ENCODE data around the gene SOBP.
"Not testable (repeated sequence)": the region's sequence is repeated elsewhere in the genome, so short reads cannot be mapped to it uniquely, and the experiment has no call there.

SOBP gene

GRCh38 chr6:107458672-107459282 is 31.1 kb upstream of the SOBP start:
- no peaks in the 10 kb centered on the region for H3K36me3 ChIP-seq (ENCODE audit: control insufficient read depth, insufficient read depth, low read length)
- H3K4me3 ChIP-seq (ENCODE audit: insufficient read depth, low read depth, low read length): peak overlapping the region; percentile 85
- H3K27ac ChIP-seq (ENCODE audit: insufficient read depth, low read depth, low read length, poor library complexity, severe bottlenecking): peak overlapping the region; percentile 72
- 3 to 5% methylated on average over 29 of the region's 29 CpGs for WGBS, 2 experiments
- H3K4me1 ChIP-seq (ENCODE audit: control insufficient read depth, insufficient read depth, low read length): no peaks in the 10 kb centered on the region
- peaks cover 11% of the 10 kb centered on the region for H3K27me3 ChIP-seq (ENCODE audit: control insufficient read depth, insufficient read depth, low read length, poor library complexity, severe bottlenecking)
- no peaks in the 10 kb centered on the region for H3K9me3 ChIP-seq (ENCODE audit: control insufficient read depth, low read length)

DNA sequence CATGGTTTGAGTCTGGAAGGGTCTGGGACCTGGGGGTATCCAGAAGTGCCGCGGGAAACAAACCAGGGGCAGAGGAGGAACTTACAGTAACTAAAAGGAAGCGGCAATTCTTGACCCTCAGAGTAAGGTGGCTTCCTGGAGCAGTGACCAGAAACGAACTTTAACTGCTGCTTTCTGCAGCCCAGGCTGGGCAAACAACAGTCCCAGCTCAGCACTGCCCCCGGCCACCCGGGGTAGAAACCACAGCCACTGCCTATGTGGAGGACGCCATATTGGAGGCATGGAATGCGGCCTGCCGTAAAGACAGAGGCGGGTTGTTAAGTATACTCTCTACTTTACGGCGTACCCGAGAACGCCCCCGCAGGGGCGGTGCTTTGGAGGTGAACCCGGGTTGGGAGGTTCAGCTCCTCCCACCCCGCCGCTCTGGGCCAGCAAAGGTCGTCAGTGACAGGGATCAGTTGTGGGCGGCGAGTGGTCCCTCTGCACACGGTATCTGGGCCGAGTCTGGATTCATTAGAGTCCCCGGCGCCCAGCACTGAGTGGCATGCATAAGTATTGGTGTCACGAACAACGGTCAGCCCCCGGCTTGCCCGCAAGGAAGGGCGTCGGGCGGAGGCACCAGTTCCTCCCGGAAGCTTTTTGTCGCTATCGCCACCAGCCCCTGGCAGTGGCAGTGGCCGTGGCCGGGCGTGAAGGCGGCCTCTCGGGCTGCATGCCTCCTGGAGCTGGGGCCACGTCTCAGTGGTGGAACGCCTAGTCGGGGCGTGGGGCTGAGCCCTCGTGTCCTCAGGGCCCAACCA is 30.4 kb upstream of the SOBP start, which contains the start of gene PDSS2:
PDSS2 (minus strand) TSS at position 282 of the 800 bp plus-strand sequence; CDS start at position 3, 279 bp downstream.
- peak within 1 kb of the TSS; percentile 85 for H3K4me3 ChIP-seq (ENCODE audit: insufficient read depth, low read depth, low read length)
- H3K27ac ChIP-seq (ENCODE audit: insufficient read depth, low read depth, low read length, poor library complexity, severe bottlenecking): peak within 1 kb of the TSS; percentile 72
- H3K27me3 ChIP-seq (ENCODE audit: control insufficient read depth, insufficient read depth, low read length, poor library complexity, severe bottlenecking): peaks cover 11% of the 10 kb centered on the region
- H3K36me3 ChIP-seq (ENCODE audit: control insufficient read depth, insufficient read depth, low read length): no peaks in the 10 kb centered on the region
- H3K9me3 ChIP-seq (ENCODE audit: control insufficient read depth, low read length): no peaks in the 10 kb centered on the region
- H3K4me1 ChIP-seq (ENCODE audit: control insufficient read depth, insufficient read depth, low read length): no peaks in the 10 kb centered on the region
- 1 to 2% methylated on average over 46 of the region's 46 CpGs for WGBS, 2 experiments

GRCh38 chr6:107460083-107460631 is 29.8 kb upstream of the SOBP start:
- no peaks in the 10 kb centered on the region for H3K4me1 ChIP-seq (ENCODE audit: control insufficient read depth, insufficient read depth, low read length)
- peak overlapping the region; percentile 85 for H3K4me3 ChIP-seq (ENCODE audit: insufficient read depth, low read depth, low read length)
- H3K27ac ChIP-seq (ENCODE audit: insufficient read depth, low read depth, low read length, poor library complexity, severe bottlenecking): no peak overlapping the region
- H3K9me3 ChIP-seq (ENCODE audit: control insufficient read depth, low read length): no peaks in the 10 kb centered on the region
- no peaks in the 10 kb centered on the region for H3K36me3 ChIP-seq (ENCODE audit: control insufficient read depth, insufficient read depth, low read length)
- H3K27me3 ChIP-seq (ENCODE audit: control insufficient read depth, insufficient read depth, low read length, poor library complexity, severe bottlenecking): peaks cover 11% of the 10 kb centered on the region
- WGBS, 2 experiments: 43 to 45% methylated on average over 22 of the region's 22 CpGs

- H3K4me3 ChIP-seq (ENCODE audit: insufficient read depth, low read depth, low read length): no peak overlapping the region
- H3K4me1 ChIP-seq (ENCODE audit: control insufficient read depth, insufficient read depth, low read length): no peaks in the 10 kb centered on the region
- no peak overlapping the region for H3K27ac ChIP-seq (ENCODE audit: insufficient read depth, low read depth, low read length, poor library complexity, severe bottlenecking)
- WGBS, 2 experiments: no CpG with 5 or more reads among the region's 1 CpG
- H3K27me3 ChIP-seq (ENCODE audit: control insufficient read depth, insufficient read depth, low read length, poor library complexity, severe bottlenecking): no peaks in the 10 kb centered on the region
- no peaks in the 10 kb centered on the region for H3K9me3 ChIP-seq (ENCODE audit: control insufficient read depth, low read length)
- H3K36me3 ChIP-seq (ENCODE audit: control insufficient read depth, insufficient read depth, low read length): no peaks in the 10 kb centered on the region
Measured at GRCh38 chr6:107466062-107466461, 23.9 kb upstream of the SOBP start.

- H3K9me3 ChIP-seq (ENCODE audit: control insufficient read depth, low read length): no peaks in the 10 kb centered on the region
- WGBS, 2 experiments: 94 to 95% methylated on average over 1 of the region's 1 CpG
- H3K4me1 ChIP-seq (ENCODE audit: control insufficient read depth, insufficient read depth, low read length): no peaks in the 10 kb centered on the region
- H3K27ac ChIP-seq (ENCODE audit: insufficient read depth, low read depth, low read length, poor library complexity, severe bottlenecking): no peak overlapping the region
- H3K27me3 ChIP-seq (ENCODE audit: control insufficient read depth, insufficient read depth, low read length, poor library complexity, severe bottlenecking): no peaks in the 10 kb centered on the region
- H3K4me3 ChIP-seq (ENCODE audit: insufficient read depth, low read depth, low read length): no peak overlapping the region
- H3K36me3 ChIP-seq (ENCODE audit: control insufficient read depth, insufficient read depth, low read length): no peaks in the 10 kb centered on the region
Measured at GRCh38 chr6:107470364-107470763, 19.6 kb upstream of the SOBP start.

DNA sequence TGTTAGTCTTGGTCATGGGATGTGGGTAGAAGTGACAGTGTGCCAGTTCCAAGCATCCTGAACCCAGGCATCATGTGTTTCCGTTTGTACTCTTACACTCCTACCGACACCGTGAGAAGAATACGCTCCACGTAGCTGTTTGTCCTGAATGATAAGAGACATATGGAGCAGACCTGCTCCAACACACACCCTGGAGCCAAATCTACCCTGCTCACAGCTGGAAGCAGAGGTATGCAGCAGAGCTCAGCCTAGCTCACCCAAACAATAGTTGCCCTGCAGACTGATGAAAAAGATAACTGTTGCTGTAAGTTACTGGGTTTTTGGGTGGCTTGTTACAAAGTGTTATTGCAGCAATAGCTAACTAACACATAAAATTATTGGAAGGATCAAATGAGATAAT is 16.3 kb upstream of the SOBP start:
- H3K9me3 ChIP-seq (ENCODE audit: control insufficient read depth, low read length): no peaks in the 10 kb centered on the region
- H3K36me3 ChIP-seq (ENCODE audit: control insufficient read depth, insufficient read depth, low read length): no peaks in the 10 kb centered on the region
- H3K4me1 ChIP-seq (ENCODE audit: control insufficient read depth, insufficient read depth, low read length): no peaks in the 10 kb centered on the region
- WGBS, 2 experiments: 57 to 66% methylated on average over 5 of the region's 5 CpGs
- H3K27me3 ChIP-seq (ENCODE audit: control insufficient read depth, insufficient read depth, low read length, poor library complexity, severe bottlenecking): no peaks in the 10 kb centered on the region
- H3K4me3 ChIP-seq (ENCODE audit: insufficient read depth, low read depth, low read length): no peak overlapping the region
- no peak overlapping the region for H3K27ac ChIP-seq (ENCODE audit: insufficient read depth, low read depth, low read length, poor library complexity, severe bottlenecking)

- H3K4me1 ChIP-seq (ENCODE audit: control insufficient read depth, insufficient read depth, low read length); H3K27me3 ChIP-seq (ENCODE audit: control insufficient read depth, insufficient read depth, low read length, poor library complexity, severe bottlenecking); H3K36me3 ChIP-seq (ENCODE audit: control insufficient read depth, insufficient read depth, low read length); H3K9me3 ChIP-seq (ENCODE audit: control insufficient read depth, low read length); H3K4me3 ChIP-seq (ENCODE audit: insufficient read depth, low read depth, low read length); H3K27ac ChIP-seq (ENCODE audit: insufficient read depth, low read depth, low read length, poor library complexity, severe bottlenecking): not testable (repeated sequence)
- WGBS, 2 experiments: 91 to 94% methylated on average over 3 of the region's 3 CpGs
Measured at GRCh38 chr6:107475360-107475759, 14.6 kb upstream of the SOBP start.

- not testable (repeated sequence) for H3K36me3 ChIP-seq (ENCODE audit: control insufficient read depth, insufficient read depth, low read length); H3K27me3 ChIP-seq (ENCODE audit: control insufficient read depth, insufficient read depth, low read length, poor library complexity, severe bottlenecking); H3K4me1 ChIP-seq (ENCODE audit: control insufficient read depth, insufficient read depth, low read length); H3K27ac ChIP-seq (ENCODE audit: insufficient read depth, low read depth, low read length, poor library complexity, severe bottlenecking); H3K4me3 ChIP-seq (ENCODE audit: insufficient read depth, low read depth, low read length); H3K9me3 ChIP-seq (ENCODE audit: control insufficient read depth, low read length)
- 91 to 95% methylated on average over 3 of the region's 3 CpGs for WGBS, 2 experiments
Measured at GRCh38 chr6:107475826-107476225, 14.1 kb upstream of the SOBP start.

GRCh38 chr6:107479089-107479690 is 10.7 kb upstream of the SOBP start:
- whole genome bisulfite sequencing, 2 experiments: 89 to 90% methylated on average over 1 to 4 of the region's 4 CpGs
- Histone ChIP-seq H3K36me3 (ENCODE audit: control insufficient read depth, insufficient read depth, low read length) (no peaks in the 10 kb centered on the region), H3K4me1 (ENCODE audit: control insufficient read depth, insufficient read depth, low read length) (no peaks in the 10 kb centered on the region), H3K4me3 (ENCODE audit: insufficient read depth, low read depth, low read length) (no peak overlapping the region), H3K9me3 (ENCODE audit: control insufficient read depth, low read length) (no peaks in the 10 kb centered on the region), H3K27ac (ENCODE audit: insufficient read depth, low read depth, low read length, poor library complexity, severe bottlenecking) (no peak overlapping the region), H3K27me3 (ENCODE audit: control insufficient read depth, insufficient read depth, low read length, poor library complexity, severe bottlenecking) (no peaks in the 10 kb centered on the region)

DNA sequence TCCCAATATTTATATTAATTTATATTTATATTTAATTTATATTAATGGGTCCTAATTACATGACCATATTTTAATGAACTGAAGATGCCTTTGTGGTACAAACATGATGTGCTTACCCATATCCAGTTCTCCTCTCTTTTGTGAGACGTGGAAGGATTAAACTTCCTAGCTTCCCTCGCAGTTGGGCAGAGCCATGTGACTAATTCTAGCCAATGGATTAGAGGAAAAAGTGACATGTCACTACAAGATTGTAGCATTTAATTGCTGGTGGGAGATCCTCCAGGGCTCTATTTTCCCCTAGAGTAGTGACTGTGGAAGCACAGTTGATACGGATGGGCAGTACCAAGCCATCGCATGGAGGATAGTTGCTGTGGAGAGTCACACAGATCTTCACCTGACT is 4.8 kb upstream of the SOBP start:
- Histone ChIP-seq H3K9me3 (ENCODE audit: control insufficient read depth, low read length) (no peaks in the 10 kb centered on the region), H3K4me3 (ENCODE audit: insufficient read depth, low read depth, low read length) (no peak overlapping the region), H3K36me3 (ENCODE audit: control insufficient read depth, insufficient read depth, low read length) (no peaks in the 10 kb centered on the region), H3K27me3 (ENCODE audit: control insufficient read depth, insufficient read depth, low read length, poor library complexity, severe bottlenecking) (peaks cover 31% of the 10 kb centered on the region), H3K27ac (ENCODE audit: insufficient read depth, low read depth, low read length, poor library complexity, severe bottlenecking) (no peak overlapping the region), H3K4me1 (ENCODE audit: control insufficient read depth, insufficient read depth, low read length) (peaks cover 9% of the 10 kb centered on the region)
- 87 to 91% methylated on average over 4 of the region's 4 CpGs for WGBS, 2 experiments
